ENCODE measurements around the gene SLC31A2.

DNA sequence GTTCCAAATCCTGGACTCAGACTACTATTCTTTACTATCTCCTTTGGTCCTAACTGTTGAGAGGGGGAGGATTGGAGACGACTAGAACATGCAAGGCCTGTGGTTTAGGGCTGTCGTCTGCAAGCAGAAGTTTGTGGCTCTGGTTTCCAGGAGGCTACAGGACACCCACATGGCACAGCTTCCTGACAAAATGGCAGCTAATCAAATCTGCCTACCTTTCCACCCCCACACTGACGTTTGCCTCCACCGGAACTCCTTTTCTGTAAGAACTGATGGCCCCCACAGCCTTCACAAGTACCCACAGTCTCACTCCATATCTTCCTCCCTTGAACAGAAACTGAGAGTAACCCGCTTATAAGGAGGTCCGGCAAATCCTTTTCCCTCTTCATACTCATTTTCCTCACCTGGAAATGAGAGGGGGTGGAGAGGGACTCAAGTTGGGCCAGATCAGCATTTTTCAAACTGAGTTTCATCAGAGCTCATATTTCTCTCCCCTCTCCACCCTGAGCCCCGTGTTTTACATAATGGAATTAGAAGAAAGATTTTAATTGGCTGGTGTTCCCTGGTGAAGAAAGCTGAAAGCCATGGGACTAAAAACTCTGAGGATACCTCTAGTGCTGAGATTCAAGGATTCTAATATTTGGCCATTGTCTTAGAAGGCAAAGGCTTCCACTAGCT, 5.2 kb downstream of the SLC31A2 start:
- TF ChIP-seq CTCF (IDR thresholded peaks at IDR 0.05) = no peak
- no peak for TF ChIP-seq POLR2A (IDR thresholded peaks at IDR 0.05)
- TF ChIP-seq POLR2AphosphoS5 (IDR thresholded peaks at IDR 0.05) = no peak
